GM21528 (cell line): ENCODE results near the gene HHLA2.
A peak's percentile ranks its signal among the peaks of the same experiment; 100 is the strongest.
"Not testable (repeated sequence)": the region's sequence is repeated elsewhere in the genome, so short reads cannot be mapped to it uniquely, and the experiment has no call there.

Experiments
- ATAC-seq: cut with Tn5 transposase; IDR thresholded peaks from one replicate; pipeline ENCODE4 v1.9.1; 2021; ENCODE audit warnings: mild to moderate bottlenecking, moderate library complexity; ENCODE audit not compliant: unreplicated experiment, low FRiP score

HHLA2 gene

DNA sequence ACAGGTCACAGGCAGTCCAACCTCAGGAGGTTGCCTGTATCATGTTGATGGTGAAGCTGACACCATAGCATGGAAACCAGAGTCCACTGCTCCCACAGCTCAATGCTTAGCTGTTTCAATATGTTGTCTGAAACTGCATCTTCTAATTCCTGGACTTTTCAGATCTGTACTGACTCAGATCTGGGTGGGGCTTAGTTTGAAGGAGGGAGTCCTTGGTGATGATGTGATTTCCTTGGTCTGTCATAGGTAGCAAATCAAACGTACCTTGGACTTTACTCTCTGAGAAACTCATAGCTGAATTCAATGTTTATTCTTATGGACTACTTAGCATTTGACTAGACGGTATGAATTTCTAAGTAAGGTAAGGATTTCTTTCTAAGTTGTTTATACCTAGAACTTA, at the start of gene HHLA2:
HHLA2 (plus strand) TSS at position 310 of the 400 bp plus-strand sequence. CDS start 55,266 bp downstream, outside the sequence.
- ATAC-seq, result no peak

GRCh38 chr3:108250626-108251025, 45.7 kb upstream of the HHLA2 start:
- ATAC-seq, result no peak

DNA sequence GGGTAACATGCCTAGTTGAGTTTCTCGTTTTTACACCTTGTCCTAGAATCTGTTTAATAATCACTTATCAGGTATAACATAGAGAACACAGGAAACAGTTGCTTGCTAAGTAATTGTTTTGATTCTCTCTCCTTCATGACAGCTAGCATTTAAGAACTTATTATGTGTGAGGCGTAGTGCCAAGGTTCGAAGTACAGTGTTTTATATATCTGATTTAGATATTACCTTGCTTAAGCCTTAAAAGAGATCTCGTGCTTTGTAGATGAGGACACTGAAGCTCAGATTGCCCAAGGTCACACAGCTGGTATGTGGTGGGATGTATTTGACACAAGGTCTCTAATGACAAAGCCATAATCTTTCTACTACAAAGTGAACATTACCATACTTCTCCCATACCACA, 45.1 kb upstream of the HHLA2 start:
- ATAC-seq, result no peak

GRCh38 chr3:108251844-108252243, 44.5 kb upstream of the HHLA2 start:
- ATAC-seq, result no peak

- ATAC-seq, result no peak
These were observed 41.2 kb upstream of the HHLA2 start for GRCh38 chr3:108255131-108255530.

DNA sequence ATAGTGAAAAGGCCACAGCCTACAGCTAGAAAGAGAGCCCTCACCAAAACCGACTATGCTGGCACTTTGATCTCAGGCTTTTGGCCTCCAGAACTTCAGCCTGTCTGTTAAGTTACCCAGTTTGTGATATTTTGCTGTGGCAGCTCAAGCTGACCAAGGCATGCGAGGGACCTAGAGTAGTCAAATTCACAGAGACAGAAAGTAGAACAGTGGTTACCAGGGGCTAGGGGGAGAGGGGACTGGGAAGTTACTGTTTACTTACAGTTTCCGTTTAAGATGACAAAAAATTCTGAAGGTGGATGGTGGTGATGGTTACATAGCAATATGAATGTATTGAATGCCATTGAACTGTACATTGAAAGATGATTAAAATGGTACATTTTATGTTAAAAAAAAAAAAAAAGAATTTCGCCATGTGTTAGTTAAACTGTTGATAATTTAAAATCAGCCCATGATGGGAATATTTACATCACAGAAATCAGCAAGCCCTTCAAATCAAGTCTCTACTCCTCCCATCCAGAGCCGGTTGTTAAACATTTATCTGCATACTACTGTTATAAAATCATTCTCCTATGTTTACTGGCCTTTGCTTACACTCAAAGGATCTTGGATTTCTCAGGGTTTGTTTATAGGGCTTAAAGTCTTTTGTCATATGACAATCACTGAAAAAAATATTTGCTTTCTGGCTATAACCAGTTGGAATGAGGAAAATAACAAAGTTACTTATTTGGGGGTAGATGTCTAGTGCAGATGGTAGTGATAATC, 31.6 kb upstream of the HHLA2 start:
- peak; percentile 68 for ATAC-seq

DNA sequence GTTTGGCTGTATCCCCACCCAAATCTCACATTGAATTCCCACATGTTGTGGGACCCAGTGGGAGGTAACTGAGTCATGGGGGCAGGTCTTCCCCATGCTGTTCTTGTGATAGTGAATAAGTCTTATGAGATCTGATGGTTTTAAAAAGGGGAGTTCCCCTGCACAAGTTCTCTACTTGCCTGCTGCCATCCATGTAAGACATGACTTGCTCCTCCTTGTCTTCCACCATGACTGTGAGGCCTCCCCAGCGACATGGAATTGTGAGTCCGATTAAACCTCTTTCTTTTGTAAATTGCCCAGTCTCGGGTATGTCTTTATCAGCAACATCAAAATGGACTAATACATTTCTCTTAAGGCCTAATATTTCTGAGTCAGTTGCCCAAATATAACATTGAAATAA, 28.1 kb upstream of the HHLA2 start:
- not testable (repeated sequence) for ATAC-seq

- ATAC-seq, result no peak
These were observed 24.7 kb upstream of the HHLA2 start for GRCh38 chr3:108271626-108272025.

- ATAC-seq, result not testable (repeated sequence)
These were observed 17.3 kb upstream of the HHLA2 start for GRCh38 chr3:108279066-108279465.

- ATAC-seq, result no peak
These were observed 15.9 kb upstream of the HHLA2 start for GRCh38 chr3:108280476-108280875.

- no peak for ATAC-seq
These were observed 14.7 kb upstream of the HHLA2 start for GRCh38 chr3:108281670-108282069.

- ATAC-seq, result no peak
These were observed 13.3 kb upstream of the HHLA2 start for GRCh38 chr3:108283006-108283405.

- ATAC-seq, result no peak
These were observed 12.4 kb upstream of the HHLA2 start for GRCh38 chr3:108283989-108284388.

- ATAC-seq, result no peak
These were observed 11.2 kb upstream of the HHLA2 start for GRCh38 chr3:108285176-108285575.

- no peak for ATAC-seq
These were observed 9.2 kb upstream of the HHLA2 start for GRCh38 chr3:108287146-108287545.

DNA sequence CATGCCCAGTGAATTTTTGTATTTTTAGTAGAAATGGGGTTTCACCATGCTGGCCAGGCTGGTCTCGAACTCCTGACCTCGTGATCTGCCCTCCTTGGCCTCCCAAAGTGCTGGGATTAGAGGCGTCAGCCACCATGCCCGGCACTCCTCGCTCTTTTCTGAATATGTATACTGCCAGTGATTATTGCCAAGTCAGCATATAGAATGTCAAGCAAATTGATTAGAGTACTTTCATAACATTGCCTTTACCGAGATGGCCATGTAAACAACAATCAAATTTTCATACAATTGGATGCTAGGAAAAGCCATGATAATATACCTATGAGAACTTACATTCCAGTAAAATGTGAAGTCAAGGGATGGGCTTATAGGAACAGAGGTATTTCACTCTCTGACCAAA, 8.2 kb upstream of the HHLA2 start:
- not testable (repeated sequence) for ATAC-seq

DNA sequence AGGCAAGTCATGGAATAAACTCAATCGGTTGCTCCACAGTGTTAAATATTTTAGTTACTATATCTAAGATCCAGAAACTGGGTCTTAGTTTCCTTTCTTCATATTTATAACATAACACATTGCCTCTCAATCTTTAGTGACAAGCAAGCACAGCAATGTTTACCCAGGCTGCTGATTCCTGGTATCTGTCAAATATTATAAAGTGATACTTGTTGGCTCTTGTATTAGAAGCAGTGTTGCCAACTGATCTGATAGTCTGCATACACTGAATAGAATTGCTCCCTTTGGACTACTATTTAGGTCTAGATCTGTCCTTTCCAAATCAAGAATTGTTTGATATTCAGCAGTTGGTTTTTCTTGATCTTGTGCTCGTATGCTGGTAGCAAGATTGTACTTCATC, 7.2 kb upstream of the HHLA2 start:
- no peak for ATAC-seq

GRCh38 chr3:108292450-108292849, 3.9 kb upstream of the HHLA2 start:
- ATAC-seq, result no peak

DNA sequence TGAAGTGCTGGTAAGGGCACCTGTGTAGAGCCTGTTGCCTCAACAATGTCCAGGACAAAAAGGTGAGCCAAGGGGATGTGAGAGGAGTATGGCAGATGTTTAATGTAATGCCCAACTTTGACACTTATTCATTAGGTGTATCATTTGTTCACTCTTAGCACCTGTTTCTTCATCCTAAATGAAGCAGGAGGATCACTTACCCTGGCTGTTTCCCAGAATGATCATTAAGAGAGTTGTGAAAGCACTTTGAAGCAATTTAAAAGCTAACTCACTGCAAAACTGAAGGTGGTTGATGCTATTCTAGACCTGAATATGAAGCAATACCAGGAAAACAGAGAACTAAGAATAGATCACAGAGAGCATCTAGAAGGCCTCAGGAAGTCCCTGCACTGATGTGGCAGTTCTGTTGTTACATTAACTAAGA, 3.4 kb upstream of the HHLA2 start:
- ATAC-seq, result peak; percentile 85

- peak; percentile 57 for ATAC-seq
These were observed 2.5 kb upstream of the HHLA2 start for GRCh38 chr3:108293858-108294257.

DNA sequence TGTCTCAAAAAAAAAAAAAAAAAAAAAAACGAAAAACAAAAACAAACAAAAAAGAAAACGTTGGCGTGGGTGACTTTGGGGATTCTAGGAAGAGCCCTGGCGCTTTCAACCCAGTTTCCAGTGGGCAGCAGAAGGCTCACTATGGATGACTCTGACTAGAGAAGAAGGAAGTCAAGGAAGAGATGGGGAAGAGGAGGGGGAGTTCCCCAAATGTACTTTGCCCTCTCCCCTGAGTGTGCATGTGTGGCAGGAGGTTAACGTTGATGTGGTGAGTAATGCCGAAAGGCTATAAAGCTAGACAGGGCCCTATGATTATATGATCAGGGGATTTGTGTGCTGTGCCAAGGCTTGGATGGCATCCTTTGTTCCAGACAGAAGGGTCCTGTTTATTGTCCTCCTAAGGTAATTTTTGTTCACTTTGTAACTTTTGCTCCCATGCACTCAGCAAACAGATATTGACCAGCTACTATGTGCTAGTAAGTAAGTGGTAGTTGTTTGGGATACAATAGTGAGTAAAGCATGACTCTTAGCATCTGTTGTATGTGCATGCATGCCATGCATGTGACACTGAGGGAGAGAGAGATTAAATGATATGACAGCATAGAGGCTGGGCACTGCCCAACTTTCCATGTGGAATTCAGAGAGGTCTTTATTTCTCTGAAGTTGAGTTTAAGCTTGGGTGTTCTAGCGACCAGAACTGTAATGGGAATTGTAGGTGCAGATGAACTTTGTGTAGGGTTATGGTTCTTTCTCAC, 750 bp upstream of the HHLA2 start:
- ATAC-seq, result no peak

GRCh38 chr3:108297647-108298046, 1.3 kb downstream of the HHLA2 start:
- ATAC-seq, result no peak
